IMR-90 (cell line): ENCODE data around the gene SEMA5A.

Experiments used
- MXI1 ChIP-seq: IDR thresholded peaks from 2 replicates; pipeline ENCODE4 v1.6.1; 2012; ENCODE audit warnings: low read depth, mild to moderate bottlenecking, low read length, moderate library complexity, borderline replicate concordance
- POLR2A ChIP-seq: IDR thresholded peaks from 2 replicates; pipeline ENCODE4 v1.6.1; 2012; ENCODE audit warnings: mild to moderate bottlenecking, low read depth, low read length
- RAD21 ChIP-seq: IDR thresholded peaks from 2 replicates; pipeline ENCODE4 v1.6.1; 2012; ENCODE audit warnings: low read length, improper control_type of control experiment
- SMC3 ChIP-seq: fragments of 150-350 bp; IDR thresholded peaks from 2 replicates; pipeline ENCODE4 v1.6.1; 2016; ENCODE audit warnings: low read depth, mild to moderate bottlenecking, antibody characterized with exemption, low read length, moderate library complexity
- TF ChIP-seq, protein P1 (sequence below): conservative IDR thresholded peaks from 2 replicates; pipeline ENCODE4 v1.5.1; 2012; ENCODE audit warnings: mild to moderate bottlenecking, low read depth, low read length, improper control_type of control experiment

- no peak for TF ChIP-seq MXI1
- TF ChIP-seq RAD21 = no peak
- no peak for TF ChIP-seq POLR2A
- no peak for TF ChIP-seq SMC3
- TF ChIP-seq, protein P1, sequence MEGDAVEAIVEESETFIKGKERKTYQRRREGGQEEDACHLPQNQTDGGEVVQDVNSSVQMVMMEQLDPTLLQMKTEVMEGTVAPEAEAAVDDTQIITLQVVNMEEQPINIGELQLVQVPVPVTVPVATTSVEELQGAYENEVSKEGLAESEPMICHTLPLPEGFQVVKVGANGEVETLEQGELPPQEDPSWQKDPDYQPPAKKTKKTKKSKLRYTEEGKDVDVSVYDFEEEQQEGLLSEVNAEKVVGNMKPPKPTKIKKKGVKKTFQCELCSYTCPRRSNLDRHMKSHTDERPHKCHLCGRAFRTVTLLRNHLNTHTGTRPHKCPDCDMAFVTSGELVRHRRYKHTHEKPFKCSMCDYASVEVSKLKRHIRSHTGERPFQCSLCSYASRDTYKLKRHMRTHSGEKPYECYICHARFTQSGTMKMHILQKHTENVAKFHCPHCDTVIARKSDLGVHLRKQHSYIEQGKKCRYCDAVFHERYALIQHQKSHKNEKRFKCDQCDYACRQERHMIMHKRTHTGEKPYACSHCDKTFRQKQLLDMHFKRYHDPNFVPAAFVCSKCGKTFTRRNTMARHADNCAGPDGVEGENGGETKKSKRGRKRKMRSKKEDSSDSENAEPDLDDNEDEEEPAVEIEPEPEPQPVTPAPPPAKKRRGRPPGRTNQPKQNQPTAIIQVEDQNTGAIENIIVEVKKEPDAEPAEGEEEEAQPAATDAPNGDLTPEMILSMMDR = no peak
Observed at GRCh38 chr5:9054821-9055589, 490.9 kb downstream of the SEMA5A start.
